Prostate gland (tissue), 2 donors: ENCODE results near the gene COL4A3.

Experiments used
- CTCF ChIP-seq, 4 experiments: fragments of 200-600 bp in 2 of 4; fragments of 450-650 bp in 2 of 4; sonication (generic) in 2 of 4; IDR thresholded peaks; 1 replicate in 3 of 4; 2 replicates in 1 of 4; pipeline ENCODE4 v1.5.1; 2016 to 2019; ENCODE audit warnings: antibody characterized with exemption in 4 of 4, mild to moderate bottlenecking in 2 of 4, moderate library complexity in 2 of 4
- POLR2A ChIP-seq: fragments of 450-650 bp; IDR thresholded peaks from one replicate; pipeline ENCODE4 v1.6.1; 2016; ENCODE audit warnings: antibody characterized with exemption, mild to moderate bottlenecking
- POLR2AphosphoS5 ChIP-seq: sonication (generic); formaldehyde crosslinking; IDR thresholded peaks from one replicate; pipeline ENCODE4 v1.6.1; 2017; ENCODE audit warnings: antibody characterized with exemption

- no peak for TF ChIP-seq CTCF (IDR thresholded peaks at IDR 0.05)
- TF ChIP-seq POLR2A, result no peak
- no peak for TF ChIP-seq POLR2AphosphoS5
Measured at GRCh38 chr2:227287771-227288170, 123.3 kb downstream of the COL4A3 start.
